GM21447 (cell line): ENCODE results near the gene MNX1.

Experiments
- ATAC-seq: cut with Tn5 transposase; IDR thresholded peaks from one replicate; pipeline ENCODE4 v1.9.1; 2021; ENCODE audit not compliant: unreplicated experiment

The MNX1 gene

DNA sequence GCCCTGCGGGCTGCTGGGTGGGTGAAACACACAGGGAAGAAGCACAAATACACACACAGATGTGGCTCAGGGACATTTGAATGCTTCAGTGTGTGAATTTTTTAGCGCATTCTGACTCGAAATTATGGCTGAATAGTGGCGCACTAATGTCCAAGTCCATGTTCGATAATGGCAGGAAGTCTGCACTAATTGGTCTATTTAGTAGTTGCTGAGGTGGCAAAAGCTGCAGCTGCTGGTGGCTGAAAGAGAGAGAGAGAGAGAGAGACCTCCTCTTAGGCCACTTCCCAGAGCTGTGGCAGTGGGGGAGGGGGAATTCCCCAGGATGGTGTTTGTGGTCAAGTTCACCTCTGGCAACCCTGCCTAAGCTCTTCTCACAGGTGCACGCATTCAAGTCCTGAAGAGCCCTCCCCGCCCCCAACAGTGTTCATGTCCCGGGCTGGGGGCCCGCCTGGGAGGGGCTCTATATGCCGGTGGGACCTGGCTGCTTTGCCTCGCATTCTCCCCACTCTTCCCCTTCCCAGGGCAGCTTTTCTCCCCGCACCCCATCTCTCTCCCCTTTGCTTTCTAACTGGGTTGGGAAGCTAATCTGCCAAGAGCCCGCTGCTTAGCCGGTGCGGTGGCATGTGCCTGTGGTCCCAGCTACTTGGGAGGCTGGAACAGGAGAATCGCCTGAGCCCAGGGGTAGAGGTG, 6.0 kb upstream of the MNX1 start:
- ATAC-seq, result peak; percentile 67

DNA sequence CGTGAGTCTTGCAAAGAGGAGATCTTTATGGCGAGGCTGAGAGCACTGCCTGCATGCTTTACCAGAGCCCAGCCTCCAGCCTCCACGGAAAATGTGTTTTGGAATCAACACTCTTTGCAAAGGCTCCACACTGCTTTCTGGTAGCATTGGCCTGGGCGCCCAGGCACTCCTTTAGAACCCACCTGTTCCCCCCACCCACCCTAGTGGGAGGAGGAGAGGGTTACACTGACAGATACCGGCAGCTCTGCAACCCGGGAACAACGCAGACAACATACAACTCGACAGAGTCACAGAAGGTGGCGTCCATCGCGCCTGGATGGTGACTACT, 5.5 kb upstream of the MNX1 start:
- no peak for ATAC-seq

DNA sequence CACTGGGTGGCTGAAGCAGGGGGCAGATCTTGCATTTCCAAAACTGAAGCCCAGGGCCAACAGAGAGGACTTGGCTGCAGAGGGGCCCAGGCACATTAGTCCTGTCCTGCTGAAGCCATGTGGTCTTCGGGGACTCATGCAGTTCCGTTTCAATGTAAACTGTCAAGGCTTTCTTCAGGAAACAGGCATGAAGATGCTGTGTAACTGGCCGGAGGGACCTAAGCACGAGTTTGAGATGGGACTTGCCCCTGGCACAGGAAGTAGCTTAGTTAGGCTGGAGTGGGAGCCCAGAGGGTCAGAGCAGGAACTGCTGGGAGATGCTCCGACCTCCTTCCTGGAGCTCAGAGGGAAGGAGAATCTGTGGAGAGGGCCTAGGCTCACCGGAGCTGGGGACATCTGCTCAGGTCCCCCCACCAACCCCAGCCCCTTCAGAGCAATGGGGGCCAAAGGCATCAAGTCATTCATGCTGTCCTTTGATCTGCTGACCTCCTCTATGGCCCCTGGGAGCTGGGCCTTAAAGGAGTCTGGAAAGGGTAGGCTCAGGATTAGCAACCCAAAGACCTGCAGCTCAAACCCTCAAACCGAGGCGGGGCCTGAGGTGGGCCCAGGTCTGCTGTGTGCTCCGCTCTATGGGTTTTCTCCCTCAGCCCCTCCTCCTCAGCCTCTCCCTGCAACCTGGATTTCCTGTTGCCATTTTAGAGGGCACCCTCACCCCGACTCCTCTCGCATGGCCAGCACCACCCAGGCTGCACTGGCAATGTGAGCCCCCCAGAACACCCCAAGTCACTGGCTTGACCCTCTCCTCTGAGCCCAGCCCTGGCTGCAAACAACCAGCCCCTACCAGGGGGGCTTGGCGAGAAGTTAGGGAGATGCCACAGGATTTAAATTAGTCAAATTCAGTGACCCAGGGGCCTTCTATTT, 4.4 kb upstream of the MNX1 start:
- no peak for ATAC-seq

DNA sequence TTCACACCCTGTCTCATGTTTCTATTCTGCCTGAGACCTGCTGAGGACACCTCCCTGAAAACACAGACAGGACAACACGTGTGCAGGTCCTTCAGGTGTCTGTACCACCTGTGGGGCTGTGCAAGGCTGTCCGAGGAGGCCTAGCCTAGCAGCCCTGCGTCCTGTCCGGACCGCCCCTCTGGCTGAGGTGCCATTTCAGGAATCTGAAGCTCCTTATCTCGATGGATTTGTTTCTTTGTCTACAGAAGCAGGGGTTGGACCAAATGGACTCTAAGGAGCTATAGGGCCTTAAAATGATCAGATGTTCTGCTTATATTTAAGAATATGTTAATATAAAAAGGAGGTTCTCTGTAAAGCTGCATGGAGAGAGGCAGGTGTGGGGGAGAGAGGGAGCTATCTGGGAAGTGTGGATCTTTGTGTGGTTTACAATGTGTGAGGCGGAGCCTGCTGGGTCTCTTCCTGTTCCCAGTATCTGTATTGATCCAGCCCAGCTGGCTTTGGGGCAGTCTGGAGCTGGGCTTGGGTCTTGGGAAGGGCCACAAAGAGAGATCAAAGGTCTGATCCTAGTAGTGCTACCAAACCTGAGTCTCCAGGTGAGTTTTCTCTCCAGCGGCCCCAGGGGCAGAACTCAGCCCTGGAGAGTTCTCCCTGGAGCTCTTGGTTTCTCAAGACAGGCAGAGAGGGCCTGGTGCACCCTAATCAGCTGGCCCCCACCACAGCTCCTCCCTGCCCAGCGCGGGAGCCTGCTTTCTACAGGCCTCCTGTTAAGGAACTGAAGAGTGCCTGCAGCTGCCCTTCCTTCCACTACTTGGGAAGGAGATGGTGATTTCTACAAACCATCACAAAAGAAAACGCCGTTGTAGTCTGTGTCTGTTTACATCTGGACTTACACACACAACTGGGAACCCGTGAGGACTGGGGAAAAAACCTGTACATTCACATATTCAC, 3.4 kb upstream of the MNX1 start:
- ATAC-seq, result no peak

DNA sequence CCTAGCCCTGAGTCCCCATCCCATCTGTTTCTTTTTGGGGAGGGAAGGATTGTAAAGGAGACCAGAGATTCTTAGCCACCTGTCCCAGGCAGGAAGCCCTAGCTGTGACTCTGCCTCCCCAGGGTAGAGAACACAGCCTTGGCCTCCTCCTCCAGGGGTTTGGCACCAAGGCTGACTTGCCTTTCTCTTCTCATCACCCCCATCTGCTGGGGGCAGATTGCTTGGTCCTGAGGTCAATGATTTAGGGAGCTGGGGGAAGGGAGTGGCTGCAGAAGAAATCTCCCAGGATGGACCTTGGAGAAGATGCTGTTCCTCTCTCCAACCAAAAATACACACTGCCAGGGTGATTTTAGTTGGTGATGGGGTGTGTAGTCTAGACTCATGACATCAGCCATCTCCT, 2.6 kb upstream of the MNX1 start:
- no peak for ATAC-seq

DNA sequence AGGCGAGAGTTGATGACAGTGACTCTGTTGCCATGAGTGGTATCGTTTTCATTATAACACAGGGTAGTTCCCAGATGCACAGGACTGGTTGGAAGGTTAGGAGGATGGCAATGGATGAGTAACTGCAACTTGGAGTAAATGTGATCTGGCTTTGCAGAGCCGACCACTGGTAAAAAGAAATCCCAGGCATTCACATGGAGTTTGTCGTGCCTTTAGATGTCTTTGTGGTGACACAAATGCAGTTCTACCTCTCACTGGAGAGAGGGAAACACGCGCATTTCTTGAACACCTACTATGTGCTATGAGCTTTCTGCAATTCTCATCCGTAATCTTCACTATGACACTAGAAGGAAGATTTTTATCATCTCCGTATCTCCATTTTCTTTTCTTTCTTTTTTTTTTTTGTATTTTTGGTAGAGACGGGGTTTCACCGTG, 1.7 kb upstream of the MNX1 start:
- no peak for ATAC-seq

DNA sequence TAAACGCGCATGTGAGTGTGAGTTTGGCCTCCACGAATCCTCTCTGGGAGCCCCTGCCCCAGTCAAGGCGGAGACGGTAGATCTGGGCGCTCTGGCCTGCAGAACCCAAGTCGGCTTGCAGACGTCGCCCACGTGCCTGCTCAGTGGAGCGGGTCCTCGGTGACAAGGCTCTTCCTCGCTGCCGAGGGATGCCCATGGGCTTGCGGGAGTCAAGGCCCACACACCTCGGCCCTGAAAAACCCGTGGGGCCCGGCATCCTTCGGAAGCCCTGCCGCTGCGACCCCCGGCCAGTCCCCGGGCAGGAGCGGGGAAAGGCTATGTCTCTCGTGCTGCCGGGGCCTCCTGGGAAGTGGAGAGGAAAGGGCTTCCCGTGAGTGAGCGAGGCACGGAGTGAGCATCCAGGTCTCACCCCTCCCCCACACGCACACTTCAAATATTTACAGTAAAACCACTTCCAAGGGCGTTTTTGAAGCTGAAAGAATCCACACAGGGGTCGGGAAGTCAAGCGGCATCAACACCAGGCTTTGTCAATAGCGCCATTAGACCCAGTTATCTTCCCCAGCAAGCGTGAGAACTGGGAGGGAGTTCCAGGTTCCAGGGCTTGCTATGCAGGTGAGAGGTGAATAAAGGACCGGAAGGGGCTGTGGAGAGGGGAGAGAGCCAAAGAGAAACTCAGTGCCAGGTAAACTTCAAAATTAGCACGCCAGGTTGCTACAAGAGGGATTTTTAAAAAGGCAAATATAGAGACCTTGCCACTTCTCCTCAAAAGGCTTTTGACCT, 1.1 kb upstream of the MNX1 start:
- peak; percentile 5 for ATAC-seq

DNA sequence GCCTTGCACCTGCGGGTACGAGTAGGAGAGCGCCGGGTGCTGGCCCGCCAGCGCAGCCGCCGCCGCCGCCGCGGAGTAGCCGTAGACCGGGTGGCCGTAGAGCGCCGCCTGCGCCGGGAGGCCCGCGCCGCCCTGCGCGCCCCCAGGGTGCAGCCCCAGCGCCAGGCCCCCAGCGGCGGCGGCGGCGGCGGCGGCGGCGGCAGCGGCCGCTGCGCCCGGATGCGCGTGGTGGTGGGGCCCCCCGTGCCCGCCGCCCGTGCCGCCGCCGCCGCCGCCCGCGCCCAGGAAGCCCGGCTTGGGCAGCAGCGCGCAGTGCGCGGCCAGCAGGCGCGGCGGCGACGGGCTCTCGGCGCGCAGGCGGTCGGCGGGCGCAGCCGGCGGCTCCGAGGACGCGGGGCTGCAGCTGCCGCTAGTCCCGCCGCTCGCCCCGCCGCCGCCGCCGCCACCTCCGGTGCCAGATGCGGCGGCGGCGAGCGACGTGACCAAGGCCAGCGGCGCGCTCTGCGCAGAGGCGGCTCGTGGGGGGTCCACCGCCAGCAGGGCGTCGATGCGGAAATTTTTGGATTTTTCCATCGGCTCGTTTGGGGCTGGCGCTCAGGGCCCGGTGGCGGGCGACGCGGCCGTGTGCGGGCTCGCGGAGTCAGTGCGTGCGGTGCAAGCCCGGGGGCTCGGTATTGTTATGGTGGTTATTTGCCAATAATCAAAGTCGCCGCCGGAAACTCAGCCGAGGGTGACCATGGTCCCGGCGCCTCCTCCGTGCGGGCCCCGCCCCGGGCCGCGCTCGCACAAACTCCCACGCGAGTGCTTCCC, 480 bp downstream of the MNX1 start:
- peak; percentile 15 for ATAC-seq

DNA sequence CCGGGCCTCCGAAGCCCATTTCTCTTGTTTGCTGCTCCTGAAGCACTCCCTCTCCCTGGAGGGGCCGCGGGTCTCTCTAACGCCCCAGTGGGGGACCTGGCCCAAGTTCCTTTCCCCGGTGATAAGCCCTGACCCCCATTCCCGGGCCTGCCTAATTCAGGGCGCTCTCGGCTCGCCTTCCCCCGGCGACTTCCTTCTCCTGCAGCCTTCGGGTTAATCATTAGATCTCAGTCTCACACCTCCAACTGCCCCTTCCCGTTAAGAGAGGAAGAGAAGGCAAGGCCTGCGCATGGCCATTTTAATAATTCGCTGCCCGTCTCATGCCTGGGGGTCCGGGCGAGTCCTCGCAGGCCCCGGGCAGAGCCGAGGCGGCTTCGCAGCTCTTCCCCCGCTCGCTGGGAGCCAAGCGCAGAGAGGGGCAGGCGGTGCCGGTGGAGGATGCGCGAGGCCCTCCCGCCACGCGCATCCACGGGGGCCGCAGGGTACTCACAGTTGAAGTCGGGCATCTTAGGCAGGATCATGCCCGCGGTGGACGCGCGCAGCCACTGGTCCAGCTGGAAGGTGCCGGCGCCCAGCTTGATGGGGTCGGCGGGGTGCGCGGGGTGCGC, 1.2 kb downstream of the MNX1 start:
- peak; percentile 35 for ATAC-seq

DNA sequence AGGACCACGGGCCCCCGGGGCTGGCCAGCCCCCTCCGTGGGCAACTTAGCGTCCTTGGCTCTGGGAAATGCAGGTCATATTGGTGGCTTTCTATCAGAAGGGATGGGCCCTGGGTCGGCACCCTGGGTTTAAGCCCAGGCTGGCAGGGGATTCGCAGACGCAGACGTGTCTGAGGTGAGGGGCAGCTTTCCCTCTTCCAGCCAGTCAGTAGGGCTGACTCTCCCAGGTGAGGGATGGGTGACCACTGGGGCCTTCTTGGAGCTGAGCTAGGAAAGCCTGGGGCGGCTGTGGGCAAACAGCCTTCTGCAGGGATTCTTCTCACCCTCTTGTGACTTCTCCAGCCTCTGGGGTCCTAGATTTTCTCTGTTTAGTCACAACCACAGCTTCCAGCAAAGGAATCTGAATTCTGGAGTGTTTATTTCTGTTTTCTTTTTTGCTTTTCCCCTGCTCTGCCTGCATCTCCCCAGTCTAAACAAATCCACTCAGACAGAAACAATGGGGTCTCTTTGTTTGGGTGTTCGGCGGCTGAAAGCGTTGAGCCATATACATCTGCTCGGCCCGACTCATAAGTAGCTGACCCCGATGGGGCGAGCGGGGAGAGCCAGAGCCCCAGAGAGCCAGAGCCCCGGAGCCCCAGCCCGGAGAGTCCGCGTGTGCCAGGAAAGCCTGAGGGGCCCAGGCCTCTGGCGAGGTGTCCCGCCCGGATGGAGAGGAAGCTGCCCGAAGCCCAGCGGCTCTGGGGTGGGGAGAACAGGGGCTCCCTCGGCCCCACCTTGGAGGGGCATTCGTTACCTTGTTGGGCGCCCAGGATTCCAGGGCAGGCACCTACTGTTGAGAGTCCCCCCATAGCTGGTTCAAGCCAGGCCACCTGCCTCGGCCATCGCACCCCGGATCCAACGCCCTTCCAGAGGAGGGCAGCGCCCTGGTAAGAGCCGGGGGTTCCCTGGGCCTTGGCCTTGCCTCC, 2.0 kb downstream of the MNX1 start:
- ATAC-seq, result peak; percentile 1

DNA sequence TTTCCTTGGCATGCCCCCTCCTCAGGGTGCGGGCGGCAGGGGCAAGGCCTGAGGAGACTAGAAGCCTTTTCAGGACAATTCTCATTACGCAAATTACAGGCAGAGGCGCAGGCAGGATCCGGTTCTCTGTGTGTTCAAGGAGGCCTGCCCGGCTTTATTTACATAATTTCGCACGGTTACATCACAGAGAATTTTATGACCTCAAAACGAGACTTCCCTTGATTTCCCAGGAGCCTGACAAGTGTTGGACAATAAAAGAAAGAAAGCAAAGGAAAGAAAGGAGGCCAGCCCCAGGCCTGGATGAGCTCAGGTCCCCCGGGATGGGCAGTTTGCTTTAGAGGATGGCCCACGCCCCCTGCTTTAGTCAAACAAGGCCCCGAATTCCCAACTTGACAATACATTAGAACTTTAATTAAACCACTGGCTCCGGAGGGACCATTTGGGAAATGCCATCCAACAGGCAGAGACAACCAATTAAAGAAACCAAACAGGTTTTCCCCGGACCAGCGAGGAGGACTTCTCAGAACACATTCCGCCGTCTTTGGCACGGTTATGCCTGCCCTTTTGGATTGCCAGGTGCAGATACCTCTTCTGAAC, 2.9 kb downstream of the MNX1 start:
- no peak for ATAC-seq

DNA sequence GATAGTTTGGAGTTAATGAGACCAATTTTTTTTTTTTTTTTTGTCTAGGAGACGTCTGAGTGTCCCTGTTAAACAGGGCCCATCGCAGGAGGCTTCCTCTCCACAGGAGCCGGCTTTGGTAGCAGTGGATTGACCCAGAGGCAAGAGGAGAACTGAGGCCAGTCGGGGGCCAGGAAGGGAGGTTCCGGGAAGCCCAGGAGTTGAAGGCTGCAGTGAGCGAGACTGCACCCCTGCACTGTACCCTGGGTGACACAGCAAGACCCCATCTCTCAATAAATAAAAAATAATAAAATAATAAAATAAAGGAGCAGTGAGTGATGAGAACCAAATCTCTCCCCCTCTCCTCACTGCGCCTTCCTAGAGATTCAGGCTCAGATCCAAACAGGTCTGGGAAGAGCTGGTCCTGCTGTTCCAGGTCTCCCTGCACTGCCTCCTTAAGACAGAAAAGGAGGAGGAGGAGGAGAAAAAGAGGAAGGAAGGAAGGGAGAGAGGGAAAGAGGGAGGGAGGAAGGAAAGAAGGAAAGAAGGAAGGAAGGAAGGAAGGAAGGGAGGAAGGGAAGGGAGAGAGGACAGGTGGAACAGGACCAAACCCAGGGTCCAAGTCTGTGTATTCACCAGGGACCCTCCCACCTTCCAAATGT, 3.5 kb downstream of the MNX1 start:
- no peak for ATAC-seq

DNA sequence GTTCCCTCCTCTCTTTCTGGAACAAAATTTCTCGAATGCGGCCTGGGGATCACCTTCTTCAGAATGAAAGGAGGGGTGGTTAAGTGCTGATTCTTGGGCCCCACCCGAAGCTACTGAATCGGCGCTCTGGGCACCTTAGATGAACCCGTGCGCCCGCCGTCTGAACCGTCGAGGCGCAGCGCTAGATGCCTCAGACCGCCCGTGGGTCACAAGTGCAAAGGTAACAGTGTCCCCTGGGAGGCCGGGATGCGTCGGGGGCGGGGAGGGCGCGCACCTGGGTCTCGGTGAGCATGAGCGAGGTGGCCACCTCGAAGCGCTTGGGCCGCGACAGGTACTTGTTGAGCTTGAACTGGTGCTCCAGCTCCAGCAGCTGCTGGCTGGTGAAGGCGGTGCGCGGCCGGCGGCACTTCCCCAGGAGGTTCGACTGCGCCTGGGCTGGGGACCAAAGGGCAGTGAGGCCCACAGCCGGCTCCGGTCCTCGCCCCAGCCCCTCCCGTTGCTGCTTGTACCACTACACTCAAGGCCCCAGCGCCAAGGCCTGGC, 4.2 kb downstream of the MNX1 start:
- ATAC-seq, result no peak

DNA sequence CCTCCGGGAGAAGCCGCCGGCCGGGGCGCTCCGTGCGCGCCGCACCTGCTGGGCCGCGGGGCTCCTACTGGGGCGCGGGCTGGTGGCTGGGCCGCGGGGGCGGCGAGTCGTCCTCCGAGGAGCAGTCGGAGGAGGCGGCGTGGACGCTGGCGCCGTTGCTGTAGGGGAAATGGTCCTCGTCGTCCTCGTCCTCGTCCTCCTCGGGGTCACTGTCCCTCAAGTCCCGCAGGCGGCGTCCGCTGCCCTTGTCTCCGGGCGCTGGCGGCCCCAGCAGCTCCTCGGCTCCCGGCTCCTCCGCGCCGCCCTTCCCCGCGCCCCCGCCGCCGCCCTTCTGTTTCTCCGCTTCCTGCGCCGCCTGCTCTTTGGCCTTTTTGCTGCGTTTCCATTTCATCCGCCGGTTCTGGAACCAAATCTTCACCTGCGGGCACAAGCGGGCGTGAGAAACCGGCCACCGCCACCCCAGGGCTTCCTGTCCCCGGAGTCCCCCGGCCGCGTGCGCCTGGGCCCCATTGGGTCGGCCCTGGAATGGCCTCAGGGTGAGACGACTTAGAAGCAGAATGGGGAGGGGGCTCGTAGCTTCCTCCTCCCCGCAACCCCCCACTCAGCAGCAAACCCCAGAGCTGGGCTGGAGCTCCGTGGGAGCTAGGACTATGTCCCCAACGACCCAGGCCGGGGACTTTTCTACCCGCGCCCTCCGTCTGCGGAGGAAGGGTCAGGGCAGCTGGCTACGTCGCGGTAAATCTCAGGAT, 4.8 kb downstream of the MNX1 start:
- no peak for ATAC-seq

DNA sequence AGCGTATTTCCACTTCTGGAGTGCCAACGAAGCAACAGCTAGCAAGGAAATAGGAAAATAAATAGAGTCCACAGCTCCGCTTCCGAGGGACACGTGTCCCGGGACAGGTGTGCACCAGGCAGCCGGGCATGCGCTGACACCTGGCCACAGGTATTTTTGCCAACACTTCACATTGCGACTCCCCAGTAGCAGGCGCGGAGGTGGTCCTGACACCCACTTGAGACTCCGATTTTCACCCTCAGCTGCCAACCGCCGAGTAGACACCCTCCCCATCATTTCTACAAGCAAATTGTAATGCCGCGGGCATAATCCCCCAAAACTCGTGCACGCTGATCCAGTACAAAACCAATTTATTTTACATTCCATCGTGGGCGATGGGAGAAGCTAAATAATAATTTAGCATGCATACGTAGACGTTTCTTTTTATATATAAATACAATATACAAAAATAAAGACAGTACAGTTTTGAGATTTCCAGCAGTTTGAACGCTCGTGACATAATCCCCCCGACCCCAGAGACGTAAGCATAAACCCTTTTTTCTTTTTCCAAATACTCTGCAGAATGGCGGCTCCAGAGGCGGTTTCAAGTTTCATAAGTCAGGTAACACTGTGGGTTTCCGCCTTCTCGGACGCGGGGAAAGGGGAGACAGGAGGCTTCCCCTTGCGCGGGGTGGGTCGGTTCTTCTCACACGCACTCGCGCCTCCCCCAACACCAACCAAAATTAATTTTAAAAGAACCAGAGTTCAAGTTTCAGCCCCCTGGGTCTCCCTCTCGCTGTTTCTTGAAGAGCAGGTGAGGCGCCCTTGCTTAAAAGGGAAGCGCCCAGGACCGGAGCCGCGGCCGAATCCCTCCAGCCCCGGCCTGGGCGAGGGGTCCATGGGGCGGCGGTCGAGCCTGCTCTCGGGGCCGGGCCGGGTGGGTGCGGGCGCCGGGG, 5.7 kb downstream of the MNX1 start:
- ATAC-seq, result no peak
